HepG2 (cell line): ENCODE results near the gene ISY1. TPM values are rescaled to one million over a fixed set of nuclear protein-coding genes. Genes with fewer than 3 reads are reported as not detected.

ENCODE experiments used
- DNMT1 ChIP-seq: sonication (generic); formaldehyde crosslinking; IDR thresholded peaks from 2 replicates; pipeline ENCODE4 v1.5.1; 2020; ENCODE audit warnings: mild to moderate bottlenecking, missing genetic modification reagents
- E2F2 ChIP-seq: sonication (generic); formaldehyde crosslinking; IDR thresholded peaks from 2 replicates; pipeline ENCODE4 v1.4.0; 2020; ENCODE audit warnings: missing genetic modification reagents, borderline replicate concordance
- EEA1 ChIP-seq: sonication (generic); formaldehyde crosslinking; IDR thresholded peaks from 2 replicates; pipeline ENCODE4 v1.5.1; 2020; ENCODE audit warnings: mild to moderate bottlenecking, missing genetic modification reagents, borderline replicate concordance
- FLYWCH1 ChIP-seq: sonication (generic); formaldehyde crosslinking; IDR thresholded peaks from 2 replicates; pipeline ENCODE4 v1.8.1; 2023; ENCODE audit warnings: mild to moderate bottlenecking, missing genetic modification reagents
- FOXK1 ChIP-seq: sonication (generic); formaldehyde crosslinking; IDR thresholded peaks from 2 replicates; pipeline ENCODE4 v1.4.0; 2020; ENCODE audit warnings: low read depth, missing genetic modification reagents, borderline replicate concordance
- HMGA1 ChIP-seq: sonication (generic); formaldehyde crosslinking; conservative IDR thresholded peaks from 2 replicates; pipeline ENCODE4 v1.4.0; 2020; ENCODE audit warnings: missing genetic modification reagents
- KDM1A ChIP-seq: IDR thresholded peaks from 2 replicates; pipeline ENCODE4 v1.6.1; 2016; ENCODE audit warnings: missing compliant biosample characterization
- NCOA1 ChIP-seq: sonication (generic); formaldehyde crosslinking; IDR thresholded peaks from 2 replicates; pipeline ENCODE4 v1.9.0; 2021; ENCODE audit warnings: missing genetic modification reagents
- NFAT5 ChIP-seq: sonication (generic); formaldehyde crosslinking; IDR thresholded peaks from 2 replicates; pipeline ENCODE4 v1.4.0; 2020; ENCODE audit warnings: missing genetic modification reagents
- PRMT3 ChIP-seq: sonication (generic); formaldehyde crosslinking; IDR thresholded peaks from 2 replicates; pipeline ENCODE4 v1.8.1; 2022; ENCODE audit warnings: low read depth, mild to moderate bottlenecking, moderate library complexity, missing genetic modification reagents, borderline replicate concordance
- ZBTB46 ChIP-seq: sonication (generic); formaldehyde crosslinking; IDR thresholded peaks from 2 replicates; pipeline ENCODE4 v1.4.0; 2020; ENCODE audit warnings: mild to moderate bottlenecking, missing genetic modification reagents, borderline replicate concordance
- ZFP41 ChIP-seq: sonication (generic); formaldehyde crosslinking; IDR thresholded peaks from 2 replicates; pipeline ENCODE4 v1.4.0; 2020; ENCODE audit warnings: mild to moderate bottlenecking, missing genetic modification reagents, borderline replicate concordance
- ZNF207 ChIP-seq: fragments of 450-650 bp; IDR thresholded peaks from 2 replicates; pipeline ENCODE4 v1.6.1; 2016; ENCODE audit warnings: antibody characterized with exemption, borderline replicate concordance
- ZNF331 ChIP-seq: sonication (generic); formaldehyde crosslinking; IDR thresholded peaks from 2 replicates; pipeline ENCODE4 v1.4.0; 2020; ENCODE audit warnings: missing genetic modification reagents
- ZNF512B ChIP-seq: sonication (generic); formaldehyde crosslinking; IDR thresholded peaks from 2 replicates; pipeline ENCODE4 v1.5.1; 2020; ENCODE audit warnings: missing genetic modification reagents, mild to moderate bottlenecking, borderline replicate concordance
- ZNF639 ChIP-seq: conservative IDR thresholded peaks from 2 replicates; pipeline ENCODE4 v1.6.1; 2018; ENCODE audit warnings: missing genetic modification reagents
- polyA plus RNA-seq, 8 experiments: library from polyadenylated mRNA; depleted of rRNA in 3 of 8; stranded (reverse) in 7 of 8; unstranded in 1 of 8; fragments of >200 nt; fragmentation: Illumina TruSeq in 4 of 8; extraction: Trizol in 4 of 8; gene quantifications; 2 replicates each; pipeline versions ENCODE4 v1.2.1 to v1.2.3, GENCODE V29; 2011 to 2016; ENCODE audit warnings: low read depth in 4 of 8, missing spikeins in 1 of 8, mixed read lengths in 1 of 8; ENCODE audit not compliant: insufficient read depth in 1 of 8
- total RNA-seq, 5 experiments: library from RNA; depleted of rRNA; stranded (reverse); fragments of >200 nt; fragmentation: Illumina TruSeq; extraction: Trizol; gene quantifications; 2 replicates each; pipeline ENCODE4 v1.2.3, GENCODE V29; 2016; ENCODE audit warnings: low read depth in 1 of 5

The ISY1 gene
- total and polyA plus RNA-seq, 2 of the 13 experiments (the other 11 are each of a cell fraction or from before 2014, with no cell fraction given) = 21.0 to 39.1 TPM

DNA sequence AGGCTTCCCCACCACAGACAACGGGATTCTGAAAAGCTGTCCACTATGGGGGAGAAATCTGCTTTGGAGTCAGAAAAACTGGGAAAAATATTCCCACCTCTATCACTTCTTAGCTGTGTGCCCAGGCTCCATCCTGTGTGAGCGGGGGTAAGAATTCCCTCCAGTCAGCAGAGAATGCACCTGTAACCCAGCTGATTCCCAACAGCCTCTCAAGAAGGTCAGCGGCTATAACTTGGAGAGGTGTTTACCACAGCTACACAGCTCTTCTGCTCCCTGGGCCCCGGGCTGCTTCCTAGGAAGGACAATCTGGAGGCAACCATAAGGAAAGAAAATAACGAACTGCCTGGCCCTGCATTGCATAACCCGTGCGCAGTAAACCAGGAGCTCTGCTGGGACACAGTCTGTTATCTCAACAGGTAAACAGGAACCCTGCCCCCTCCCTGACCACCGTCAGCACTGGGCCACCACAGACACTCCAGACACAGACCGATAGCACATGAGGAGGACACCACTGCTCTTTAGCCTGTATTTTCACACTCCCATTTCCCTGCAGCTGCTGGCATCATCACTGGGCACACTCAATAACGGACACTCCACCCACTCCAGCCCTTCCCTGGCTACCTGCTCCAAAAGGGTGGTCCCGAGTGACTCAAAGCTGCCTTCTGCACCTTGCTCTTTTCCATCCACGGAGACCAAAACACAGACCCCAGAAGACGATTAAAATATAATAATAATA lies 41.3 kb downstream of the ISY1 start (continued):
- no peak for TF ChIP-seq ZNF512B
- TF ChIP-seq FOXK1 (CRISPR knock-in tag) = peak; percentile 96
- no peak for TF ChIP-seq EEA1
- TF ChIP-seq HMGA1 (CRISPR knock-in tag) = no peak
- peak; percentile 77; the same call in 1 of the 2 replicates for TF ChIP-seq DNMT1
- TF ChIP-seq KDM1A (CRISPR knock-in tag) = 0 out of 2 replicates have a peak, but pooled peaks have one; percentile 31
- TF ChIP-seq ZFP41 (CRISPR knock-in tag) = no peak
- TF ChIP-seq ZNF331 = peak; percentile 98
- TF ChIP-seq ZNF639 (CRISPR knock-in tag) = peak; percentile 65
- TF ChIP-seq PRMT3 = no peak
- no peak for TF ChIP-seq NCOA1 (CRISPR knock-in tag)
- no peak for TF ChIP-seq NFAT5 (CRISPR knock-in tag)
- no peak for TF ChIP-seq ZBTB46 (CRISPR knock-in tag)
- TF ChIP-seq ZNF207 = no peak
- TF ChIP-seq FLYWCH1 (CRISPR knock-in tag) = no peak
- no peak for TF ChIP-seq E2F2 (CRISPR knock-in tag)
